GM23338 (cell line): Measurements from ENCODE around the gene PDF. TPM values are rescaled to one million over a fixed set of nuclear protein-coding genes. Genes with fewer than 3 reads are reported as not detected.

Experiments used
- ATAC-seq: fragments of 200-7000 bp; cut with Tn5 transposase; 3 replicates; pipeline ENCODE4 v1.9.1; 2020
- DNase-seq: peaks from one replicate; pipeline ENCODE4 v3.0.0-alpha.2; 2015; ENCODE audit warnings: low spot score
- H2AFZ ChIP-seq: fragments of 200-600 bp; sonication (generic); 2 replicates; pipeline ENCODE4 v1.8.0; 2016; ENCODE audit warnings: antibody characterized with exemption, mild to moderate bottlenecking, moderate library complexity
- H3F3A ChIP-seq: fragments of 200-600 bp; sonication (generic); replicated peaks from 2 replicates; pipeline ENCODE4 v1.8.0; 2017; ENCODE audit warnings: antibody characterized with exemption, mixed run types, low read depth
- H3K27ac ChIP-seq: fragments of 200-600 bp; sonication (generic); 2 replicates; pipeline ENCODE4 v1.6.1; 2016; ENCODE audit warnings: low read depth
- H3K27me3 ChIP-seq: fragments of 200-600 bp; sonication (generic); 2 replicates; pipeline ENCODE4 v1.8.0; 2016; ENCODE audit warnings: mild to moderate bottlenecking, mixed run types, moderate library complexity; ENCODE audit not compliant: insufficient read depth
- H3K36me3 ChIP-seq: fragments of 200-600 bp; sonication (generic); 2 replicates; pipeline ENCODE4 v1.8.0; 2016; ENCODE audit warnings: mild to moderate bottlenecking; ENCODE audit not compliant: insufficient read depth
- H3K4me1 ChIP-seq: fragments of 200-600 bp; sonication (generic); 2 replicates; pipeline ENCODE4 v1.8.0; 2016; ENCODE audit warnings: mild to moderate bottlenecking, moderate library complexity; ENCODE audit not compliant: insufficient read depth
- H3K4me2 ChIP-seq: fragments of 200-600 bp; sonication (generic); 2 replicates; pipeline ENCODE4 v1.7.1; 2017; ENCODE audit warnings: mixed run types
- H3K4me3 ChIP-seq: fragments of 200-600 bp; sonication (generic); 2 replicates; pipeline ENCODE4 v1.6.1; 2016; ENCODE audit warnings: mixed run types
- H3K79me2 ChIP-seq: fragments of 200-600 bp; sonication (generic); replicated peaks from 2 replicates; pipeline ENCODE4 v1.8.0; 2017; ENCODE audit warnings: mild to moderate bottlenecking; ENCODE audit not compliant: insufficient read depth
- H3K9me2 ChIP-seq: fragments of 200-600 bp; sonication (generic); 2 replicates; pipeline ENCODE4 v1.8.0; 2017; ENCODE audit not compliant: insufficient read depth
- H4K20me1 ChIP-seq: fragments of 200-600 bp; sonication (generic); replicated peaks from 2 replicates; pipeline ENCODE4 v1.8.0; 2017; ENCODE audit warnings: mild to moderate bottlenecking; ENCODE audit not compliant: insufficient read depth
- H3K27ac Mint-ChIP-seq: 2 replicates; pipeline ENCODE4 v1.8.0; 2020; ENCODE audit warnings: inconsistent platforms, mild to moderate bottlenecking, moderate library complexity, mixed read lengths
- H3K27me3 Mint-ChIP-seq: 3 replicates; pipeline ENCODE4 v1.8.0; 2022; ENCODE audit warnings: low read depth, mild to moderate bottlenecking, moderate library complexity, mixed read lengths, inconsistent platforms; ENCODE audit not compliant: insufficient read depth, poor library complexity
- H3K36me3 Mint-ChIP-seq: 3 replicates; pipeline ENCODE4 v1.8.0; 2021; ENCODE audit warnings: low read depth, mild to moderate bottlenecking, inconsistent platforms, moderate library complexity, mixed read lengths
- H3K4me1 Mint-ChIP-seq: 3 replicates; pipeline ENCODE4 v1.8.0; 2020; ENCODE audit warnings: mild to moderate bottlenecking, inconsistent platforms, mixed read lengths
- H3K4me3 Mint-ChIP-seq: 3 replicates; pipeline ENCODE4 v1.8.0; 2021; ENCODE audit warnings: moderate library complexity, mild to moderate bottlenecking, inconsistent platforms, mixed read lengths
- H3K9me3 Mint-ChIP-seq: 3 replicates; pipeline ENCODE4 v1.8.0; 2020; ENCODE audit warnings: moderate library complexity, mild to moderate bottlenecking, inconsistent platforms, mixed read lengths
- CREB1 ChIP-seq: fragments of 250-450 bp; sonication (Bioruptor Pico); IDR thresholded peaks from 2 replicates; pipeline ENCODE4 v1.5.0; 2020; ENCODE audit warnings: low read depth, mild to moderate bottlenecking, moderate library complexity
- EZH2 ChIP-seq: fragments of 200-600 bp; sonication (generic); IDR thresholded peaks from one replicate; pipeline ENCODE4 v1.8.0; 2017; ENCODE audit warnings: antibody characterized with exemption, mild to moderate bottlenecking, low read depth; ENCODE audit not compliant: unreplicated experiment
- EZH2phosphoT487 ChIP-seq: fragments of 200-600 bp; sonication (generic); IDR thresholded peaks from one replicate; pipeline ENCODE4 v1.8.1; 2018; ENCODE audit warnings: antibody characterized with exemption; ENCODE audit not compliant: unreplicated experiment
- JUNB ChIP-seq: IDR thresholded peaks from one replicate; pipeline ENCODE4 v1.6.1; 2016; ENCODE audit warnings: antibody characterized with exemption; ENCODE audit not compliant: unreplicated experiment
- NANOG ChIP-seq: IDR thresholded peaks from 2 replicates; pipeline ENCODE4 v1.6.1; 2016; ENCODE audit warnings: antibody characterized with exemption, borderline replicate concordance
- POLR2AphosphoS5 ChIP-seq: IDR thresholded peaks from 2 replicates; pipeline ENCODE4 v1.6.1; 2016; ENCODE audit warnings: antibody characterized with exemption, low read depth
- STAT1 ChIP-seq: IDR thresholded peaks from one replicate; pipeline ENCODE4 v1.6.1; 2016; ENCODE audit warnings: antibody characterized with exemption; ENCODE audit not compliant: unreplicated experiment
- ZNF114 ChIP-seq: fragments of 250-450 bp; sonication (Bioruptor Pico); IDR thresholded peaks from 2 replicates; pipeline ENCODE4 v1.5.0; 2020; ENCODE audit warnings: mild to moderate bottlenecking, moderate library complexity
- ZNF331 ChIP-seq: fragments of 250-450 bp; sonication (Bioruptor Pico); IDR thresholded peaks from 2 replicates; pipeline ENCODE4 v1.5.0; 2020; ENCODE audit warnings: low read depth, mild to moderate bottlenecking, moderate library complexity
- polyA plus RNA-seq: library from polyadenylated mRNA; unstranded; fragments of >200 nt; fragmentation: Nextera tagmentation; extraction: Ambion mirVana; gene quantifications from 2 replicates; pipeline ENCODE4 v1.2.1, GENCODE V29; 2016
- total RNA-seq: library from RNA; depleted of rRNA; stranded (reverse); fragments of >200 nt; shearing (Covaris generic); gene quantifications from 2 replicates; pipeline ENCODE4 v1.2.3, GENCODE V29; 2014
- TF ChIP-seq, protein P1 (sequence below): IDR thresholded peaks from 2 replicates; pipeline ENCODE4 v1.6.1; 2016; ENCODE audit warnings: antibody characterized with exemption
- TF ChIP-seq, protein P2 (sequence below), 2 experiments: fragments of 200-600 bp in 1 of 2; sonication (generic) in 1 of 2; conservative IDR thresholded peaks; 2 replicates each; pipeline versions ENCODE4 v1.5.1 to v1.6.1; 2016 to 2017; ENCODE audit warnings: antibody characterized with exemption in 2 of 2, low read depth in 2 of 2, mild to moderate bottlenecking in 2 of 2, moderate library complexity in 1 of 2
- TF ChIP-seq, protein P3 (sequence below): fragments of 250-450 bp; sonication (Bioruptor Pico); IDR thresholded peaks from 2 replicates; pipeline ENCODE4 v1.5.0; 2020; ENCODE audit warnings: mild to moderate bottlenecking, moderate library complexity
- TF ChIP-seq, protein P4 (sequence below): IDR thresholded peaks from one replicate; pipeline ENCODE4 v1.6.1; 2018; ENCODE audit warnings: antibody characterized with exemption; ENCODE audit not compliant: unreplicated experiment

PDF gene
- total and polyA plus RNA-seq, 2 experiments from 2014 or later: 18.8 to 43.4 TPM

DNA sequence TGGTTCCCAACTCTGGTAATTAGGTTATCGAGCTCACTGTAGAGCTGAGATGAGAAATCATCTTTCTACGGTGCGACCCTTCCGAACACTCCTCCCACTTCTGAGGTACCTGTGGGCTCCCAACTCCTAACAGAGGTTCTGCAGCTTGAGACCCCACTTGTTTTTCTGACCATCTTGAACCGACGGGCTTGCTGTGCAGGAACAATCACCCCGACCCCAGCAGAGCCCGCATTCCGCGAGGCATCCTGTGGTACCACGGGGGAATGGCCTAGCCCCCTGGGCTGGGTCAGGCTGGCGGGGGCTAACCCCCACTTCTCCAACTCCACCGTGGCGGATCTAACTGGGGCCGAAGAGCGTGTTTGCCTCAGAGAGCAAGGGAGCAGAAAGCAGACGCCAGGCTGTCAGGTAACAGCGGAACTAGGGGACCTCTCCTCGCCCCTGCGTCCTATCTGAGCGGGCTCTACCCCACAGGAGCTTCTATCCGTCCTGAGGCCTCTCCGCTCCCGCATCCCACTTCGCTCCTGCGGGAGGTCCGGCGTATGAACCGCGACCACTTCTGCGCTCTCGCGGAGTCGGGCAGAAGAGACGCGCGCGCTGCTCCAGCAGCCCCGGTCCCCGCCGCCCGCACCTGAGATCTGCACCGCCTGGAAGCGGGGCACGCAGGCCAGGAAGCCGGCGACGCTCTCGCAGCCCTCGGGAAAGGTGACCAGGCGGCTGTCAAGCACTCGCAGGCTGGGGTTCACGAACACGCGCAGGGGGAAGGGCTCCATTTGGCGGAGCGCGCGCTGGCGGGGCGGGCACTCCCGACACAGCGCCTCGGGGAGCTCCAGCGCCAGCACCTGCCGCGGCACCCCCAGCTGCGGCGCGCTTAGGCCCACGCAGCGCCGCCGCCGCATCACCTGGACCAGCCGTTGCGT, 761 bp downstream of the PDF start:
- peak; percentile 45 for DNase-seq
- Mint-ChIP-seq H3K4me3 (peak overlapping the region; percentile 90), H3K9me3 (0 out of 3 replicates have a peak, but pooled peaks cover 4% of the 10 kb centered on the region), H3K4me1 (peaks cover 18% of the 10 kb centered on the region), H3K36me3 (peaks cover 81% of the 10 kb centered on the region), H3K27ac (peak overlapping the region; percentile 90), H3K27me3 (peaks cover 17% of the 10 kb centered on the region)
- peak overlapping the region; percentile 95 for H3K4me2 ChIP-seq
- no peaks in the 10 kb centered on the region for H3K27me3 ChIP-seq
- TF ChIP-seq, protein P1, sequence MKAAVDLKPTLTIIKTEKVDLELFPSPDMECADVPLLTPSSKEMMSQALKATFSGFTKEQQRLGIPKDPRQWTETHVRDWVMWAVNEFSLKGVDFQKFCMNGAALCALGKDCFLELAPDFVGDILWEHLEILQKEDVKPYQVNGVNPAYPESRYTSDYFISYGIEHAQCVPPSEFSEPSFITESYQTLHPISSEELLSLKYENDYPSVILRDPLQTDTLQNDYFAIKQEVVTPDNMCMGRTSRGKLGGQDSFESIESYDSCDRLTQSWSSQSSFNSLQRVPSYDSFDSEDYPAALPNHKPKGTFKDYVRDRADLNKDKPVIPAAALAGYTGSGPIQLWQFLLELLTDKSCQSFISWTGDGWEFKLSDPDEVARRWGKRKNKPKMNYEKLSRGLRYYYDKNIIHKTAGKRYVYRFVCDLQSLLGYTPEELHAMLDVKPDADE: no peak
- TF ChIP-seq POLR2AphosphoS5 (no peak; the same call in 1 of the 2 replicates), EZH2phosphoT487 (no peak), JUNB (no peak), ZNF331 (CRISPR knock-in tag) (no peak), ZNF114 (no peak), CREB1 (CRISPR knock-in tag) (no peak), STAT1 (no peak), NANOG (no peak), EZH2 (no peak)
- TF ChIP-seq, protein P2, sequence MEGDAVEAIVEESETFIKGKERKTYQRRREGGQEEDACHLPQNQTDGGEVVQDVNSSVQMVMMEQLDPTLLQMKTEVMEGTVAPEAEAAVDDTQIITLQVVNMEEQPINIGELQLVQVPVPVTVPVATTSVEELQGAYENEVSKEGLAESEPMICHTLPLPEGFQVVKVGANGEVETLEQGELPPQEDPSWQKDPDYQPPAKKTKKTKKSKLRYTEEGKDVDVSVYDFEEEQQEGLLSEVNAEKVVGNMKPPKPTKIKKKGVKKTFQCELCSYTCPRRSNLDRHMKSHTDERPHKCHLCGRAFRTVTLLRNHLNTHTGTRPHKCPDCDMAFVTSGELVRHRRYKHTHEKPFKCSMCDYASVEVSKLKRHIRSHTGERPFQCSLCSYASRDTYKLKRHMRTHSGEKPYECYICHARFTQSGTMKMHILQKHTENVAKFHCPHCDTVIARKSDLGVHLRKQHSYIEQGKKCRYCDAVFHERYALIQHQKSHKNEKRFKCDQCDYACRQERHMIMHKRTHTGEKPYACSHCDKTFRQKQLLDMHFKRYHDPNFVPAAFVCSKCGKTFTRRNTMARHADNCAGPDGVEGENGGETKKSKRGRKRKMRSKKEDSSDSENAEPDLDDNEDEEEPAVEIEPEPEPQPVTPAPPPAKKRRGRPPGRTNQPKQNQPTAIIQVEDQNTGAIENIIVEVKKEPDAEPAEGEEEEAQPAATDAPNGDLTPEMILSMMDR (conservative IDR thresholded peaks at IDR 0.05; ENCODE audit: low read depth in 2 of 2): no peak
- TF ChIP-seq, protein P3, sequence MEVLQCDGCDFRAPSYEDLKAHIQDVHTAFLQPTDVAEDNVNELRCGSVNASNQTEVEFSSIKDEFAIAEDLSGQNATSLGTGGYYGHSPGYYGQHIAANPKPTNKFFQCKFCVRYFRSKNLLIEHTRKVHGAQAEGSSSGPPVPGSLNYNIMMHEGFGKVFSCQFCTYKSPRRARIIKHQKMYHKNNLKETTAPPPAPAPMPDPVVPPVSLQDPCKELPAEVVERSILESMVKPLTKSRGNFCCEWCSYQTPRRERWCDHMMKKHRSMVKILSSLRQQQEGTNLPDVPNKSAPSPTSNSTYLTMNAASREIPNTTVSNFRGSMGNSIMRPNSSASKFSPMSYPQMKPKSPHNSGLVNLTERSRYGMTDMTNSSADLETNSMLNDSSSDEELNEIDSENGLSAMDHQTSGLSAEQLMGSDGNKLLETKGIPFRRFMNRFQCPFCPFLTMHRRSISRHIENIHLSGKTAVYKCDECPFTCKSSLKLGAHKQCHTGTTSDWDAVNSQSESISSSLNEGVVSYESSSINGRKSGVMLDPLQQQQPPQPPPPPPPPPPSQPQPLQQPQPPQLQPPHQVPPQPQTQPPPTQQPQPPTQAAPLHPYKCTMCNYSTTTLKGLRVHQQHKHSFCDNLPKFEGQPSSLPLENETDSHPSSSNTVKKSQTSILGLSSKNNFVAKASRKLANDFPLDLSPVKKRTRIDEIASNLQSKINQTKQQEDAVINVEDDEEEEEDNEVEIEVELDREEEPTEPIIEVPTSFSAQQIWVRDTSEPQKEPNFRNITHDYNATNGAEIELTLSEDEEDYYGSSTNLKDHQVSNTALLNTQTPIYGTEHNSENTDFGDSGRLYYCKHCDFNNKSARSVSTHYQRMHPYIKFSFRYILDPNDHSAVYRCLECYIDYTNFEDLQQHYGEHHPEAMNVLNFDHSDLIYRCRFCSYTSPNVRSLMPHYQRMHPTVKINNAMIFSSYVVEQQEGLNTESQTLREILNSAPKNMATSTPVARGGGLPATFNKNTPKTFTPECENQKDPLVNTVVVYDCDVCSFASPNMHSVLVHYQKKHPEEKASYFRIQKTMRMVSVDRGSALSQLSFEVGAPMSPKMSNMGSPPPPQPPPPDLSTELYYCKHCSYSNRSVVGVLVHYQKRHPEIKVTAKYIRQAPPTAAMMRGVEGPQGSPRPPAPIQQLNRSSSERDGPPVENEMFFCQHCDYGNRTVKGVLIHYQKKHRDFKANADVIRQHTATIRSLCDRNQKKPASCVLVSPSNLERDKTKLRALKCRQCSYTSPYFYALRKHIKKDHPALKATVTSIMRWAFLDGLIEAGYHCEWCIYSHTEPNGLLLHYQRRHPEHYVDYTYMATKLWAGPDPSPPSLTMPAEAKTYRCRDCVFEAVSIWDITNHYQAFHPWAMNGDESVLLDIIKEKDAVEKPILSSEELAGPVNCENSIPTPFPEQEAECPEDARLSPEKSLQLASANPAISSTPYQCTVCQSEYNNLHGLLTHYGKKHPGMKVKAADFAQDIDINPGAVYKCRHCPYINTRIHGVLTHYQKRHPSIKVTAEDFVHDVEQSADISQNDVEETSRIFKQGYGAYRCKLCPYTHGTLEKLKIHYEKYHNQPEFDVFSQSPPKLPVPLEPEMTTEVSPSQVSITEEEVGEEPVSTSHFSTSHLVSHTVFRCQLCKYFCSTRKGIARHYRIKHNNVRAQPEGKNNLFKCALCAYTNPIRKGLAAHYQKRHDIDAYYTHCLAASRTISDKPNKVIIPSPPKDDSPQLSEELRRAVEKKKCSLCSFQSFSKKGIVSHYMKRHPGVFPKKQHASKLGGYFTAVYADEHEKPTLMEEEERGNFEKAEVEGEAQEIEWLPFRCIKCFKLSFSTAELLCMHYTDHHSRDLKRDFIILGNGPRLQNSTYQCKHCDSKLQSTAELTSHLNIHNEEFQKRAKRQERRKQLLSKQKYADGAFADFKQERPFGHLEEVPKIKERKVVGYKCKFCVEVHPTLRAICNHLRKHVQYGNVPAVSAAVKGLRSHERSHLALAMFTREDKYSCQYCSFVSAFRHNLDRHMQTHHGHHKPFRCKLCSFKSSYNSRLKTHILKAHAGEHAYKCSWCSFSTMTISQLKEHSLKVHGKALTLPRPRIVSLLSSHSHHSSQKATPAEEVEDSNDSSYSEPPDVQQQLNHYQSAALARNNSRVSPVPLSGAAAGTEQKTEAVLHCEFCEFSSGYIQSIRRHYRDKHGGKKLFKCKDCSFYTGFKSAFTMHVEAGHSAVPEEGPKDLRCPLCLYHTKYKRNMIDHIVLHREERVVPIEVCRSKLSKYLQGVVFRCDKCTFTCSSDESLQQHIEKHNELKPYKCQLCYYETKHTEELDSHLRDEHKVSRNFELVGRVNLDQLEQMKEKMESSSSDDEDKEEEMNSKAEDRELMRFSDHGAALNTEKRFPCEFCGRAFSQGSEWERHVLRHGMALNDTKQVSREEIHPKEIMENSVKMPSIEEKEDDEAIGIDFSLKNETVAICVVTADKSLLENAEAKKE (CRISPR knock-in tag): no peak
- TF ChIP-seq, protein P4, sequence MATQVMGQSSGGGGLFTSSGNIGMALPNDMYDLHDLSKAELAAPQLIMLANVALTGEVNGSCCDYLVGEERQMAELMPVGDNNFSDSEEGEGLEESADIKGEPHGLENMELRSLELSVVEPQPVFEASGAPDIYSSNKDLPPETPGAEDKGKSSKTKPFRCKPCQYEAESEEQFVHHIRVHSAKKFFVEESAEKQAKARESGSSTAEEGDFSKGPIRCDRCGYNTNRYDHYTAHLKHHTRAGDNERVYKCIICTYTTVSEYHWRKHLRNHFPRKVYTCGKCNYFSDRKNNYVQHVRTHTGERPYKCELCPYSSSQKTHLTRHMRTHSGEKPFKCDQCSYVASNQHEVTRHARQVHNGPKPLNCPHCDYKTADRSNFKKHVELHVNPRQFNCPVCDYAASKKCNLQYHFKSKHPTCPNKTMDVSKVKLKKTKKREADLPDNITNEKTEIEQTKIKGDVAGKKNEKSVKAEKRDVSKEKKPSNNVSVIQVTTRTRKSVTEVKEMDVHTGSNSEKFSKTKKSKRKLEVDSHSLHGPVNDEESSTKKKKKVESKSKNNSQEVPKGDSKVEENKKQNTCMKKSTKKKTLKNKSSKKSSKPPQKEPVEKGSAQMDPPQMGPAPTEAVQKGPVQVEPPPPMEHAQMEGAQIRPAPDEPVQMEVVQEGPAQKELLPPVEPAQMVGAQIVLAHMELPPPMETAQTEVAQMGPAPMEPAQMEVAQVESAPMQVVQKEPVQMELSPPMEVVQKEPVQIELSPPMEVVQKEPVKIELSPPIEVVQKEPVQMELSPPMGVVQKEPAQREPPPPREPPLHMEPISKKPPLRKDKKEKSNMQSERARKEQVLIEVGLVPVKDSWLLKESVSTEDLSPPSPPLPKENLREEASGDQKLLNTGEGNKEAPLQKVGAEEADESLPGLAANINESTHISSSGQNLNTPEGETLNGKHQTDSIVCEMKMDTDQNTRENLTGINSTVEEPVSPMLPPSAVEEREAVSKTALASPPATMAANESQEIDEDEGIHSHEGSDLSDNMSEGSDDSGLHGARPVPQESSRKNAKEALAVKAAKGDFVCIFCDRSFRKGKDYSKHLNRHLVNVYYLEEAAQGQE: no peak
- H3K4me1 ChIP-seq: peaks cover 21% of the 10 kb centered on the region
- H3K4me3 ChIP-seq: peak overlapping the region; percentile 90
- peaks cover 20% of the 10 kb centered on the region for H3K36me3 ChIP-seq
- H3K9me2 ChIP-seq: no peaks in the 10 kb centered on the region
- H3K27ac ChIP-seq: no peak overlapping the region
- H3K79me2 ChIP-seq: peaks cover 71% of the 10 kb centered on the region
- peaks cover 44% of the 10 kb centered on the region for H3F3A ChIP-seq
- no peak overlapping the region for H2AFZ ChIP-seq
- peaks cover 50% of the 10 kb centered on the region for H4K20me1 ChIP-seq
- ATAC-seq: peak; percentile 9
